Left kidney (tissue), 8 donors: ENCODE data around the gene ZSCAN30. TPM values are rescaled to one million over a fixed set of nuclear protein-coding genes. Genes with fewer than 3 reads are reported as not detected.
A peak's percentile ranks its signal among the peaks of the same experiment; 100 is the strongest.

Experiments used
- DNase-seq: peaks from one replicate; pipeline ENCODE4 v3.0.0-alpha.2; 2013
- long read RNA-seq, 8 donors: transcript quantifications; one replicate each; lab custom pipeline, GENCODE V29; 2026
- polyA plus RNA-seq: library from polyadenylated mRNA; unstranded; fragments of 120-200 nt; gene quantifications from one replicate; pipeline ENCODE4 v1.2.1, GENCODE V29; 2013; ENCODE audit not compliant: insufficient read length

The ZSCAN30 gene
- polyA plus RNA-seq, result 68.0 TPM
- long read RNA-seq, donor 1, transcript ZSCAN30-206 (1 exons, 2,028 nt), result major isoform, 7 of 16 reads
- long read RNA-seq, donor 1, partial matches to known transcripts, result 7 of 16 reads
- long read RNA-seq, donor 1, other reads (novel, unspliced or antisense), result 0 of 16 reads
- long read RNA-seq, donor 2, full-length matches to known transcripts, result 21 of 21 reads
- long read RNA-seq, donor 2, partial matches to known transcripts, result 0 of 21 reads
- long read RNA-seq, donor 2, other reads (novel, unspliced or antisense), result 0 of 21 reads
- long read RNA-seq, donor 3, transcript ZSCAN30-206 (1 exons, 2,028 nt), result major isoform, 19 of 19 reads
- long read RNA-seq, donor 3, partial matches to known transcripts, result 0 of 19 reads
- long read RNA-seq, donor 3, other reads (novel, unspliced or antisense), result 0 of 19 reads
- long read RNA-seq, donor 4, partial matches to known transcripts, result 0 of 3 reads
- long read RNA-seq, donor 4, other reads (novel, unspliced or antisense), result 0 of 3 reads
- long read RNA-seq, donor 5, full-length matches to known transcripts, result 8 of 8 reads
- long read RNA-seq, donor 5, partial matches to known transcripts, result 0 of 8 reads
- long read RNA-seq, donor 5, other reads (novel, unspliced or antisense), result 0 of 8 reads
- long read RNA-seq, donor 6, transcript ZSCAN30-206 (1 exons, 2,028 nt), result major isoform, 5 of 5 reads
- long read RNA-seq, donor 6, partial matches to known transcripts, result 0 of 5 reads
- long read RNA-seq, donor 6, other reads (novel, unspliced or antisense), result 0 of 5 reads
- long read RNA-seq, donor 7, transcript ZSCAN30-206 (1 exons, 2,028 nt), result major isoform, 17 of 17 reads
- long read RNA-seq, donor 7, partial matches to known transcripts, result 0 of 17 reads
- long read RNA-seq, donor 7, other reads (novel, unspliced or antisense), result 0 of 17 reads
- long read RNA-seq, donor 8, partial matches to known transcripts, result 0 of 4 reads
- long read RNA-seq, donor 8, other reads (novel, unspliced or antisense), result 0 of 4 reads

- DNase-seq, result peak; percentile 95
These were observed at the start of gene ZSCAN30 for GRCh38 chr18:35290094-35290735. Gene ZSCAN30 (minus strand): TSS chr18:35290229. CDS start chr18:35264352, 25,877 bp downstream.

- no peak for DNase-seq
These were observed 47.3 kb upstream of the ZSCAN30 start for GRCh38 chr18:35337286-35337685.

GRCh38 chr18:35335866-35336265, 45.8 kb upstream of the ZSCAN30 start:
- no peak for DNase-seq

- DNase-seq, result no peak
These were observed 44.8 kb upstream of the ZSCAN30 start for GRCh38 chr18:35334821-35335220.

- no peak for DNase-seq
These were observed 44.2 kb upstream of the ZSCAN30 start for GRCh38 chr18:35334212-35334611.

GRCh38 chr18:35331367-35332087, 41.5 kb upstream of the ZSCAN30 start:
- DNase-seq, result no peak

- no peak for DNase-seq
These were observed 38.8 kb upstream of the ZSCAN30 start for GRCh38 chr18:35328868-35329267.

- DNase-seq, result no peak
These were observed 36.8 kb upstream of the ZSCAN30 start for GRCh38 chr18:35326695-35327387.

- no peak for DNase-seq
These were observed 35.1 kb upstream of the ZSCAN30 start for GRCh38 chr18:35324926-35325655.

GRCh38 chr18:35322486-35323458, 32.7 kb upstream of the ZSCAN30 start:
- DNase-seq, result no peak

GRCh38 chr18:35311496-35311895, 21.5 kb upstream of the ZSCAN30 start:
- no peak for DNase-seq

GRCh38 chr18:35306588-35307250, 16.7 kb upstream of the ZSCAN30 start:
- DNase-seq, result no peak

GRCh38 chr18:35303610-35304009, 13.6 kb upstream of the ZSCAN30 start:
- DNase-seq, result no peak

GRCh38 chr18:35296060-35296459, 6.0 kb upstream of the ZSCAN30 start:
- no peak for DNase-seq

- no peak for DNase-seq
These were observed 1.1 kb upstream of the ZSCAN30 start for GRCh38 chr18:35291166-35291565.

- DNase-seq, result peak; percentile 50
These were observed 319 bp downstream of the ZSCAN30 start for GRCh38 chr18:35289727-35290093.

- DNase-seq, result no peak
These were observed 736 bp downstream of the ZSCAN30 start for GRCh38 chr18:35289293-35289692.

GRCh38 chr18:35284841-35285240, 5.2 kb downstream of the ZSCAN30 start:
- DNase-seq, result no peak
